GM19238 (cell line): ENCODE data around the gene ZFHX3.

Experiments
- DNase-seq: peaks from one replicate; pipeline ENCODE4 v3.0.0; 2011; ENCODE audit warnings: low spot score; ENCODE audit not compliant: insufficient read length

ZFHX3 gene

GRCh38 chr16:73041676-73042075, 6.3 kb downstream of the ZFHX3 start:
- no peak for DNase-seq

- no peak for DNase-seq
Measured at GRCh38 chr16:73040735-73041402, 7.1 kb downstream of the ZFHX3 start.

- no peak for DNase-seq
Measured at GRCh38 chr16:73040136-73040535, 7.8 kb downstream of the ZFHX3 start.

- no peak for DNase-seq
Measured at GRCh38 chr16:73037845-73038570, 9.9 kb downstream of the ZFHX3 start.

GRCh38 chr16:73037331-73037745, 10.6 kb downstream of the ZFHX3 start:
- DNase-seq, result no peak

- DNase-seq, result peak; percentile 53
Measured at GRCh38 chr16:73036074-73036826, 11.7 kb downstream of the ZFHX3 start.

GRCh38 chr16:73034374-73034773, 13.6 kb downstream of the ZFHX3 start:
- peak; percentile 32 for DNase-seq

GRCh38 chr16:73033271-73033998, 14.5 kb downstream of the ZFHX3 start:
- no peak for DNase-seq

DNA sequence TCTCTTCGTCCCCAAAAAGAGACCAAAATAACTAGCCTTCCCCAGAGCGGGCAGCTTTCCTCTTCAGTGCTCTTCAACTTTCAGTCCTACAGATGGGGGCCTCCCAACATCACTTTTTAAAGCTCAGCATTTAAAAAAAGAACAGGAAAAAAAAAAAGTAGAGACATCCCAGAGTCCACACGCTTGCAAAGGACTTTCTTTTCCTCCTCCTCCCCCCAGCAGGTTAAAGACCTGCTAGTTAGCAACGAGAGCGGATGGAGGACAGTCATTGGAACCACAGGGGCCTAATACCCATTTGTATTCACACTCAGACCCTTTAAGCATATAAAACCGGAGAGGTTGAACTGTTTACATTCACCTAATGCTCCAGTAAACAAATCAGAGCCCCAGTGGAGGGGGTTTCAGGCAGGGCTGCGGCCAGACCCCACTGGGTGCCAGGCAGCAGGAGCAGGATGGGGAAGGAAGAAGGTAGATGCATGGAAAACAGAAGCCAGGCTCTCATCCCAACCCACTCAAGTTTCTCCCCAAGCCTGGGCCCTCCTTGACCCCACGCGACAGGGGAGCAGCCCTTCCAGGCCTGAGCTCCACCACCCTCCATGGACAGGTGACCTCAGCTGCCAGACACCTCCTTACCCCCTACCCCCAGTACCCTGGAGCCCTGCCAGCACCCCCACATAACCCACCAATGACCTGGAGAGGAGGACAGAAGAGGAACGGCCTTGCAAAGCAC, 15.2 kb downstream of the ZFHX3 start:
- DNase-seq, result no peak

GRCh38 chr16:73031984-73032383, 15.9 kb downstream of the ZFHX3 start:
- no peak for DNase-seq

DNA sequence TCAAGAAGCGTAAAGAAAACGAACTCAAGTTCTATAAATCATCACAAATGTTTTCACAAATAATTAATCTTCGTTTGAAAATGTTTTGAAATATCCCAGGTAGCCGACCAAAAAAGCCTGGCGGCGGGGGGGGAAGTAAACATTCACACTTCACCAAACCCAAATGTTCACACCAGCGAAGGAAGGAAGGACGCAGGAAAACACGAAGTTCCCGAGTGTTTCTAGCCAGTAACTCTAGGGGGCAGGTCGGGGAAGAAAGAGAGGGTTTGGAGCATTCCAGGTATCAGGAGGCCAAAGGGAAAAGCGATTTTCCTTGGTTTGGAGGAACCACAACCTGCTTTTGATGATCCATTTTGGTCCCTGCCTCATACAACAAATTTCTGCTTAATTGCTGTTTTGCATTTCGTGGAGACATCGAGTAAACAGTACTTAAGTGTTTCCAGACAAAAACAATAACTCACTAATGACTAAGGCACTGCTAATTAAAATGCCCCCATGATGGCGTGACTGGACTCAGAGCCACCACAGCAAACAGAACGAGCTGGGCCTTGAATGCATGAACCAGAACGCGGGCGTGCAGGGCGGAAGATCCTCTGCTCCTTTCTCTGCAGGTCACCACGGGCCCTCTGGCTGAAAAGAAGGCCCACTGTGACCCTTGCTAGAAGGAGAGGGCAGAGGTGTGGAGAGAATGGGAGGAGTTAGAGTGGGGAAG, 16.6 kb downstream of the ZFHX3 start:
- no peak for DNase-seq

- no peak for DNase-seq
Measured at GRCh38 chr16:73028721-73029361, 19.1 kb downstream of the ZFHX3 start.

DNA sequence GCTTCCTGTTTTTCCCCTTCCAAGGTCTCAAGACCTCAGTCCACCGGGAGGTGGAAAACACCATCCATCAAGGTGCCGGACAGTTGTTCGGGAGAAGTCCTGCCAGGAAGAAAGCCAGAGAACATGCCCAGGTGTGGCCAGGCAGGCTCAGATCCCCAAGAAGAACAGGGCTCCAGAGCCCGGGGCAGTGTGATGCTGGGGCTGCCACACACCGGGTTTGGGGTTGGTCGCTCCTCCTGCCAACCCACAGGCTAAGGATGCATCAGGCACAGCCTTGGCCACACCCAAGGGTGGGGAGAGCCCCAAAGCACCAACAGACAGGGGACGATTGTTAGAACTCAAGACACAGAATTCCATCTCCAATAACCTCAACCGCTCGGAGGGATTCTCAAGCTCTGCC, 19.7 kb downstream of the ZFHX3 start:
- DNase-seq, result no peak

DNA sequence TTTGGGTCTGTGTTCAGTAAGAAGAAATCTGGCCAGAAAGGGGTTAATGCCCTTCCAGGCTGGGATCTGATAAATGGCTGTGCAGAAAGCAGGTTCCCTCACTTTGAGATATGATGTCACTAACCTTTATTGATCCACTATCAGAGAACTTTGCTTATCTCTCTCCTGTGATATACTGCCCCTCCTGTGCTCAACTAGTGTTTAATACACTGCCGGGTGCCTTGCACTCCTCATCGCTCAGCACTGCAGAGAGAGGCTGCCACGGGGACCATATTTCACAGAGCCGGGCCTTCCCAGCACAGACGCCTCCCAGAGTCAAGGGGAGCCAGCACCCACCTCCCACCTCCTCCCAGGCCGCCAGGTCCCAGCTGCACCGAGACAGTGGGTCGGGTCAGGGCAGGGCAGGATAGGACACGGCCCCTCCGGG, 20.2 kb downstream of the ZFHX3 start:
- DNase-seq, result no peak

- no peak for DNase-seq
Measured at GRCh38 chr16:73026754-73027684, 20.9 kb downstream of the ZFHX3 start.

DNA sequence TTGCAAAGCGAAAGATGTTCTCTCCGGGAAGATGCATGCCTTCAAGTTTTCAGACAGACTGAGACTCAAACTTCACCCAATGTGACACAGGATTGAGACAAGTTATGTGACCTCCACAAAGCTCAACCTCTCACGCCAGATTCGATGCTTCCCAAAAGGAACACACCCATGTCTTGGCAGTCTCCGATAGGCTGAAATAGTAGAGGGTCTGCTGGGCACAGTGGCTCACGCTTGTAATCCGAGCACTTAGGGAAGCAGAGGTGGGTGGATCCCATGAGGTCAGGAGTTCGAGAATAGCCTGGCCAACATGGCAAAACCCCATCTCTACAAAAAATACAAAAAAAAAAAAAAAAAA, 22.1 kb downstream of the ZFHX3 start:
- DNase-seq, result no peak

GRCh38 chr16:73025151-73025855, 22.6 kb downstream of the ZFHX3 start:
- DNase-seq, result no peak

- no peak for DNase-seq
Measured at GRCh38 chr16:73024571-73025105, 23.3 kb downstream of the ZFHX3 start.
